Gastroesophageal sphincter (tissue), 4 donors: ENCODE data around the gene GFI1. TPM values are rescaled to one million over a fixed set of nuclear protein-coding genes. Genes with fewer than 3 reads are reported as not detected.

Source experiments
- ATAC-seq: fragments of 150-250 bp; one replicate; pipeline ENCODE4 v1.9.1; 2016; ENCODE audit warnings: mild to moderate bottlenecking, moderate library complexity
- H3K27ac ChIP-seq, 4 donors: fragments of 200-600 bp; sonication (generic) in 3 of 4; 1 replicate in 3 of 4; 2 replicates in 1 of 4; pipeline ENCODE4 v1.5.1; 2016 to 2019
- H3K27me3 ChIP-seq: fragments of 200-600 bp; sonication (generic); one replicate; pipeline ENCODE4 v1.5.1; 2019
- H3K36me3 ChIP-seq, 2 donors: fragments of 200-600 bp; sonication (generic); one replicate each; pipeline ENCODE4 v1.5.1; 2019; ENCODE audit warnings: control low read depth in 1 of 2
- H3K4me1 ChIP-seq, 3 donors: fragments of 200-600 bp; sonication (generic); 1 replicate in 2 of 3; 2 replicates in 1 of 3; pipeline ENCODE4 v1.5.1; 2016 to 2019; ENCODE audit warnings: control low read depth in 2 of 3
- H3K4me3 ChIP-seq, 2 donors: fragments of 200-600 bp; sonication (generic); one replicate each; pipeline ENCODE4 v1.5.1; 2019; ENCODE audit warnings: mild to moderate bottlenecking in 1 of 2, moderate library complexity in 1 of 2
- H3K9me3 ChIP-seq, 3 donors: fragments of 200-600 bp; sonication (generic); one replicate each; pipeline ENCODE4 v1.5.1; 2017 to 2019; ENCODE audit warnings: control low read depth in 2 of 3
- EP300 ChIP-seq: sonication (generic); formaldehyde crosslinking; IDR thresholded peaks from one replicate; pipeline ENCODE4 v1.6.1; 2017; ENCODE audit warnings: antibody characterized with exemption, mild to moderate bottlenecking
- POLR2A ChIP-seq, 2 donors: fragments of 450-650 bp; IDR thresholded peaks; one replicate each; pipeline ENCODE4 v1.6.1; 2017; ENCODE audit warnings: antibody characterized with exemption in 2 of 2, mild to moderate bottlenecking in 2 of 2, moderate library complexity in 1 of 2
- POLR2AphosphoS5 ChIP-seq: sonication (generic); formaldehyde crosslinking; IDR thresholded peaks from one replicate; pipeline ENCODE4 v1.6.1; 2017; ENCODE audit warnings: antibody characterized with exemption
- WGBS, 2 donors: methylation state at CpG; one replicate each; pipeline ENCODE4 v1.1.5; 2018; ENCODE audit warnings: low coverage in 1 of 2; 5-methylcytosine and 5-hydroxymethylcytosine counted together
- total RNA-seq, 4 donors: library from RNA; depleted of rRNA; stranded (reverse); fragments of >200 nt; gene quantifications; one replicate each; pipeline ENCODE4 v1.1.0, GENCODE V29; 2016
- TF ChIP-seq, protein P1 (sequence below), 4 experiments: fragments of 200-600 bp in 2 of 4; fragments of 450-650 bp in 2 of 4; sonication (generic) in 1 of 4; IDR thresholded peaks; one replicate each; pipeline ENCODE4 v1.5.1; 2017 to 2019; ENCODE audit warnings: antibody characterized with exemption in 4 of 4, mild to moderate bottlenecking in 2 of 4, moderate library complexity in 2 of 4

The GFI1 gene
- total RNA-seq, 4 donors from 2014 or later = 0.27 to 0.94 (median 0.59) TPM; not detected in 1

DNA sequence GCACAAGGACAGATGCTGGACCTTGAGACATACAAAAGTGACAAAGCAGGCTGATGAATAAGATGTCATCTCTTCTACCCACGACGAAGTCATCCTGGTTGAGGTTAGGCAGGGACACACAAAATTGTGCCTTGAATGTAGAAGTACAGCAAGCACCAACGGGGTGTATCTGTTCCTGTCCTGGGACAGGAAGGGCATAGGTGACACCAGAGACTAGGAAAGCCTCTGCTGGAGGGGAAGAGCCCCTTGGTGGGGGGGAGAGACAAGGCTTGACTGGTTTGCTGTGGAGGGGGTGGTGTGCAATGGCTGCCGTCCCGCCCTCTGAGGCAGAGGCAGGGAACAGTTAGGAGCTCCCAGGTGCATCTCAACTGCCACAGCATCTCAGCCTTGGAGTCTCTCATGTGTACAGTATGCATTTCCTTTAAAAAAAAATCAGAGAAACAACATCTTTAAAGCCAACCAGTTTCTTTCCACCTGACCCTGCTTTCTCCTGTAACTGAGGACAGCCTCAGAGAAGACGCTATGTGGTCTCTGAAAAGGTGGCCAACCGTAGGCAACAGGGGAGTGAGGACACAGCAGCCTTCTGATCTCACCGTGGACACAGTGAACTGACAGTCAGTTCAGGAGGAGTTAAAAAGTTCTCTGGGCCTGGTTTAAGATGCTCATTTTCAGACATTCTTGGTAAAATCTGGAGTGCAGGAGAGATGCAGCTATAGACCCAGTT, 17.7 kb upstream of the GFI1 start:
- WGBS, 2 donors = 74% methylated on average over 6 of the region's 8 CpGs
- Histone ChIP-seq H3K27me3 (no peaks in the 10 kb centered on the region), H3K4me1 (no peaks in the 10 kb centered on the region), H3K27ac (no peak overlapping the region), H3K36me3 (no peaks in the 10 kb centered on the region), H3K9me3 (no peaks in the 10 kb centered on the region), H3K4me3 (no peak overlapping the region)
- ATAC-seq = no peak
- TF ChIP-seq EP300 (no peak), POLR2AphosphoS5 (no peak), POLR2A (IDR thresholded peaks at IDR 0.05) (no peak)
- TF ChIP-seq, protein P1, sequence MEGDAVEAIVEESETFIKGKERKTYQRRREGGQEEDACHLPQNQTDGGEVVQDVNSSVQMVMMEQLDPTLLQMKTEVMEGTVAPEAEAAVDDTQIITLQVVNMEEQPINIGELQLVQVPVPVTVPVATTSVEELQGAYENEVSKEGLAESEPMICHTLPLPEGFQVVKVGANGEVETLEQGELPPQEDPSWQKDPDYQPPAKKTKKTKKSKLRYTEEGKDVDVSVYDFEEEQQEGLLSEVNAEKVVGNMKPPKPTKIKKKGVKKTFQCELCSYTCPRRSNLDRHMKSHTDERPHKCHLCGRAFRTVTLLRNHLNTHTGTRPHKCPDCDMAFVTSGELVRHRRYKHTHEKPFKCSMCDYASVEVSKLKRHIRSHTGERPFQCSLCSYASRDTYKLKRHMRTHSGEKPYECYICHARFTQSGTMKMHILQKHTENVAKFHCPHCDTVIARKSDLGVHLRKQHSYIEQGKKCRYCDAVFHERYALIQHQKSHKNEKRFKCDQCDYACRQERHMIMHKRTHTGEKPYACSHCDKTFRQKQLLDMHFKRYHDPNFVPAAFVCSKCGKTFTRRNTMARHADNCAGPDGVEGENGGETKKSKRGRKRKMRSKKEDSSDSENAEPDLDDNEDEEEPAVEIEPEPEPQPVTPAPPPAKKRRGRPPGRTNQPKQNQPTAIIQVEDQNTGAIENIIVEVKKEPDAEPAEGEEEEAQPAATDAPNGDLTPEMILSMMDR (IDR thresholded peaks at IDR 0.05) = no peak

DNA sequence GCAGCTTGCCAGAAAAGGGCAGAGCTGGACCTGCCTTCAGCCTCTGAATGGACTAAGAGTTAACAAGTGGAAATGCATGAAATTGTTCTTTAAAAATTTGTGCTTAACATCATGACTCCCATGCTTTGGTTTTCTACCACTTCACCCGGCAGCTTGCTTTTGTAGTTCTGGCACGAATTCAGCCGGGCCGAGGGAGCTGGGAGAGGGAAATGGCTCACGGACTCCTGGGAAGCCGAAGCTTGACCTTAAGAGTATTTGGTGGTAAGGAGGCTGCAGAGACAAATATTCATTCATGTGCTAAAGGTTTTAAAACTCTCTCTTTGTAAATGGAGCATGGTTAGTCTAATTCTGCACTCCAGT, 17.2 kb upstream of the GFI1 start:
- ATAC-seq = no peak
- H3K9me3 ChIP-seq = no peaks in the 10 kb centered on the region

DNA sequence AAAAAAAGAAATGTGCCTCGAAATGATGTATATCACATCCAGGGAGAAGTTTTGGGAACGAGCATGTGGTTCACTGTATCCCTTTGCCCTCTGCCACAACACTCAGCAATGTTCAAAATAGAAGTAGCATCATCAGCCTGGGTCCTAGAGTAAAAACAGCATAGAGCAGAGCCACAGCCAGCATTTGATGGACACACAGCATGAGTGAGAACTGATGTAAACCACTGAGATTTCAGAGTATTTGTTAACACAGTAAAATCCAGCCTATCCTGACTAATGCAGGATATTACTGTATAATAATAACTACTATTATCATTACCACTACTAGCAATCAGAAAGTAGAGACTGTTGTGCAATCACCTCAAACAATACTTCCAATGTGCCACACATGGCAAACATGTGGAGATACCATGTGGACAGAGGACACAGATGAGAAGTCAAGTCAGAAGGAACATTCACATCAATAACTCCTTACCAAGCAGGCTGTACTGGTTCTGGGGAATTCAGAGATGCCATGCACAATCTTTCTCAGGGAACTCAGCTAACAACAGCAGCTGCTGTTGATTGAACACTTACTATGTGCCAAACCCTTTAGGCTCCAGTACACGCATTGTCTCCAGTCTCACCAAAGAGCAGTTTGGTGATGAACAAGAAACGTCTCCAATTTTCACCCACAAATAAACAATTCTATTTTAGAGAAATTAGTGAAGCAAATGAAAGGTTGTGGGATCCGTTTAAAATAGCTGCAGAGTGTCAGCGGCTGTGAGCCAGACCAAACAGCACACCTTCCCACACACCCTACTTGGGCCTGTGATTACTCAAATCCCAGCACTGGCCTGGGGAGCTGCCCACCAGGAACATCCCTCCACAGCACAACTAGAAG, 16.6 kb upstream of the GFI1 start:
- no peak for ATAC-seq
- no peaks in the 10 kb centered on the region for H3K27me3 ChIP-seq

More for the DNA sequence above, 17.2 kb upstream of the GFI1 start:
- no peak overlapping the region for H3K27ac ChIP-seq
- no peaks in the 10 kb centered on the region for H3K27me3 ChIP-seq
- 43 to 53% methylated on average over 5 to 6 of the region's 6 CpGs for WGBS, 2 donors
- H3K4me3 ChIP-seq = no peak overlapping the region
- no peaks in the 10 kb centered on the region for H3K4me1 ChIP-seq
- no peaks in the 10 kb centered on the region for H3K36me3 ChIP-seq
- TF ChIP-seq POLR2AphosphoS5 (no peak), POLR2A (IDR thresholded peaks at IDR 0.05) (no peak), EP300 (no peak)
- TF ChIP-seq, protein P1 (IDR thresholded peaks at IDR 0.05) = no peak

DNA sequence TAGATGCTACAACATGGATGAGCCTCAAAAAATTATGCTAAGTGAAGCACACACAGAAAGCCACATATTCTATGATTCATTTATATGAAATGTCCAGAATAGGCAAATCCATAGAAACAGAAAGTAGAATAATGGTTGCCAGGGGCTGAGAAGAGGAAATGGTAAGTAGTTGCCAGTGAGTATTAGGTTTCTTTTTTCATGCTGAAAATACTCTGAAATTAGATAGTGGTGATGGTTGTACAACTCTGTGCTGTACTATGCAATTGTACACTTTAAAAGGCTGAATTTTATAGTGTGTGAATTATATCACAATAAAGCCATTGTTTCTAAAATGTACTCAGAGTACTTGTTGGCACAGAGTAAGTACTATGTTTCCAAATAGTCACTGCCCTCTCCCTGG, 15.5 kb upstream of the GFI1 start:
- no peaks in the 10 kb centered on the region for H3K36me3 ChIP-seq
- TF ChIP-seq EP300 = no peak
- TF ChIP-seq, protein P1 (IDR thresholded peaks at IDR 0.05) = no peak
- TF ChIP-seq POLR2AphosphoS5 = no peak
- no peak for TF ChIP-seq POLR2A (IDR thresholded peaks at IDR 0.05)
- no peaks in the 10 kb centered on the region for H3K9me3 ChIP-seq
- no peak overlapping the region for H3K4me3 ChIP-seq
- no peak for ATAC-seq
- H3K27me3 ChIP-seq = no peaks in the 10 kb centered on the region
- H3K27ac ChIP-seq = no peak overlapping the region
- no peaks in the 10 kb centered on the region for H3K4me1 ChIP-seq

More for the DNA sequence above, 16.6 kb upstream of the GFI1 start:
- H3K9me3 ChIP-seq = no peaks in the 10 kb centered on the region
- WGBS, 2 donors = 58 to 63% methylated on average over 2 to 6 of the region's 6 CpGs
- TF ChIP-seq POLR2A (IDR thresholded peaks at IDR 0.05) (no peak), POLR2AphosphoS5 (no peak), EP300 (no peak)
- TF ChIP-seq, protein P1 (IDR thresholded peaks at IDR 0.05) = no peak
- no peak overlapping the region for H3K27ac ChIP-seq
- H3K36me3 ChIP-seq = no peaks in the 10 kb centered on the region
- H3K4me3 ChIP-seq = no peak overlapping the region
- no peaks in the 10 kb centered on the region for H3K4me1 ChIP-seq
